Upper lobe of right lung (tissue), 1 donor: ENCODE data around the gene KIF14. TPM values are rescaled to one million over a fixed set of nuclear protein-coding genes. Genes with fewer than 3 reads are reported as not detected.

Source experiments
- ATAC-seq: fragments of 200-7000 bp; cut with Tn5 transposase; one replicate; pipeline ENCODE4 v1.9.1; 2020; ENCODE audit warnings: mild to moderate bottlenecking, moderate library complexity
- DNase-seq: peaks from one replicate; pipeline ENCODE4 v3.0.0-alpha.2; 2020
- H3K27ac ChIP-seq: fragments of 200-600 bp; one replicate; pipeline ENCODE4 v1.8.0; 2022
- H3K27me3 ChIP-seq: fragments of 200-600 bp; one replicate; pipeline ENCODE4 v1.8.0; 2022; ENCODE audit warnings: mild to moderate bottlenecking
- H3K36me3 ChIP-seq: fragments of 200-600 bp; one replicate; pipeline ENCODE4 v1.8.0; 2022
- H3K4me1 ChIP-seq: fragments of 200-600 bp; one replicate; pipeline ENCODE4 v1.8.0; 2022
- H3K4me3 ChIP-seq: fragments of 200-600 bp; one replicate; pipeline ENCODE4 v1.8.0; 2022; ENCODE audit warnings: mild to moderate bottlenecking
- H3K9me3 ChIP-seq: fragments of 200-600 bp; one replicate; pipeline ENCODE4 v1.8.0; 2022
- CTCF ChIP-seq: fragments of 200-600 bp; IDR thresholded peaks from one replicate; pipeline ENCODE4 v1.8.0; 2022; ENCODE audit warnings: antibody characterized with exemption
- intact Hi-C: fragments of 100-400 bp; cut with DNase I; formaldehyde crosslinking; loops from one replicate; pipeline ENCODE4 v1.11.0; 2022
- total RNA-seq: library from RNA; stranded (reverse); fragmentation: NEBNext Ultra II Directional; extraction: Animal tissue kit (Norgen Biotek cat#: 25700); gene quantifications from one replicate; pipeline ENCODE4 v1.2.1, GENCODE V29; 2021
- donor health status: DM: no; HTN: yes; CAD: no; lungs with severe emphysema.

KIF14 gene
- total RNA-seq, 1 donor from 2014 or later = 0.23 TPM

- no peak for TF ChIP-seq CTCF
- ATAC-seq (no peak), DNase-seq (no peak)
Measured at GRCh38 chr1:200505257-200505656, 115.3 kb downstream of the KIF14 start.

More at GRCh38 chr1:200505257-200505656, 115.3 kb downstream of the KIF14 start:
- Histone ChIP-seq H3K4me1 (no peaks in the 10 kb centered on the region), H3K36me3 (no peaks in the 10 kb centered on the region), H3K9me3 (no peaks in the 10 kb centered on the region), H3K27me3 (no peaks in the 10 kb centered on the region), H3K27ac (no peak overlapping the region), H3K4me3 (no peak overlapping the region)
- intact Hi-C loops = no loop called here

Other genes with a start within 250 kb of the KIF14 start
- gene ZNF281, start 210.7 kb downstream of the KIF14 start, total RNA-seq = 19.5 TPM
- gene DDX59, start 49.2 kb upstream of the KIF14 start, total RNA-seq = 14.9 TPM
- gene CAMSAP2, start 118.1 kb upstream of the KIF14 start, total RNA-seq = 34.8 TPM